Central memory CD8-positive, alpha-beta T cell (primary cell): Measurements from ENCODE around the gene FNBP1L.
"Not testable (repeated sequence)": the region's sequence is repeated elsewhere in the genome, so short reads cannot be mapped to it uniquely, and the experiment has no call there.

ENCODE experiments used
- ATAC-seq: fragments of 150-1000 bp; cut with Tn5 transposase; replicated peaks from 2 replicates; pipeline ENCODE4 v1.10.0; 2022; ENCODE audit warnings: mild to moderate bottlenecking, moderate FRiP score, moderate number of reproducible peaks; ENCODE audit not compliant: poor library complexity, severe bottlenecking; ENCODE audit errors: extremely low read depth
- DNase-seq, 2 donors: peaks; one replicate each; pipeline ENCODE4 v3.0.0; 2021; ENCODE audit warnings: low spot score in 2 of 2
- H3K27ac Mint-ChIP-seq: one replicate; pipeline ENCODE4 v1.8.0; 2022; ENCODE audit warnings: low read depth, mild to moderate bottlenecking, moderate library complexity, mixed read lengths
- H3K27me3 Mint-ChIP-seq: one replicate; pipeline ENCODE4 v1.8.0; 2022; ENCODE audit warnings: mixed read lengths
- H3K36me3 Mint-ChIP-seq: one replicate; pipeline ENCODE4 v1.8.0; 2022; ENCODE audit warnings: mild to moderate bottlenecking, moderate library complexity, mixed read lengths; ENCODE audit not compliant: insufficient read depth
- H3K4me1 Mint-ChIP-seq: one replicate; pipeline ENCODE4 v1.8.0; 2022; ENCODE audit warnings: mixed read lengths
- H3K4me3 Mint-ChIP-seq: one replicate; pipeline ENCODE4 v1.8.0; 2022; ENCODE audit warnings: mild to moderate bottlenecking, moderate library complexity, mixed read lengths
- H3K9me3 Mint-ChIP-seq: one replicate; pipeline ENCODE4 v1.8.0; 2022; ENCODE audit warnings: mixed read lengths

Gene FNBP1L

GRCh38 chr1:93549811-93550210 lies 101.9 kb downstream of the FNBP1L start:
- H3K36me3 Mint-ChIP-seq = peaks cover under 1% of the 10 kb centered on the region
- H3K4me3 Mint-ChIP-seq = no peak overlapping the region
- no peak for ATAC-seq
- H3K27ac Mint-ChIP-seq = no peak overlapping the region
- DNase-seq = no peak
- H3K27me3 Mint-ChIP-seq = peaks cover 56% of the 10 kb centered on the region
- no peaks in the 10 kb centered on the region for H3K9me3 Mint-ChIP-seq
- H3K4me1 Mint-ChIP-seq = peaks cover under 1% of the 10 kb centered on the region

- no peak for ATAC-seq
- Mint-ChIP-seq H3K27ac (no peak overlapping the region), H3K36me3 (peaks cover 2% of the 10 kb centered on the region), H3K9me3 (no peaks in the 10 kb centered on the region), H3K4me1 (peaks cover 6% of the 10 kb centered on the region), H3K4me3 (no peak overlapping the region), H3K27me3 (peaks cover 70% of the 10 kb centered on the region)
- no peak for DNase-seq
Observed at GRCh38 chr1:93552741-93553455, 105.0 kb downstream of the FNBP1L start.

- H3K9me3 Mint-ChIP-seq, H3K27ac Mint-ChIP-seq, H3K4me3 Mint-ChIP-seq, ATAC-seq, DNase-seq, H3K36me3 Mint-ChIP-seq, H3K4me1 Mint-ChIP-seq: not testable (repeated sequence)
- H3K27me3 Mint-ChIP-seq = peaks cover 81% of the 10 kb centered on the region
Observed at GRCh38 chr1:93553886-93554490, 106.1 kb downstream of the FNBP1L start.

GRCh38 chr1:93554883-93555872 lies 107.3 kb downstream of the FNBP1L start:
- Mint-ChIP-seq H3K9me3 (no peaks in the 10 kb centered on the region), H3K36me3 (peaks cover 2% of the 10 kb centered on the region), H3K27ac (no peak overlapping the region), H3K27me3 (peaks cover 91% of the 10 kb centered on the region), H3K4me1 (peaks cover 6% of the 10 kb centered on the region), H3K4me3 (no peak overlapping the region)
- ATAC-seq = no peak
- no peak for DNase-seq

- H3K4me3 Mint-ChIP-seq = no peak overlapping the region
- peaks cover 2% of the 10 kb centered on the region for H3K36me3 Mint-ChIP-seq
- no peak for DNase-seq
- H3K27me3 Mint-ChIP-seq = peaks cover 81% of the 10 kb centered on the region
- H3K27ac Mint-ChIP-seq = no peak overlapping the region
- peaks cover 6% of the 10 kb centered on the region for H3K4me1 Mint-ChIP-seq
- ATAC-seq = no peak
- no peaks in the 10 kb centered on the region for H3K9me3 Mint-ChIP-seq
Observed at GRCh38 chr1:93556291-93556690, 108.4 kb downstream of the FNBP1L start.

GRCh38 chr1:93559045-93559444 lies 111.1 kb downstream of the FNBP1L start:
- no peak overlapping the region for H3K4me3 Mint-ChIP-seq
- H3K36me3 Mint-ChIP-seq = peaks cover 2% of the 10 kb centered on the region
- ATAC-seq = no peak
- no peak overlapping the region for H3K27ac Mint-ChIP-seq
- no peak for DNase-seq
- H3K4me1 Mint-ChIP-seq = peaks cover 6% of the 10 kb centered on the region
- no peaks in the 10 kb centered on the region for H3K9me3 Mint-ChIP-seq
- H3K27me3 Mint-ChIP-seq = peaks cover 53% of the 10 kb centered on the region

GRCh38 chr1:93559695-93560094 lies 111.8 kb downstream of the FNBP1L start:
- no peaks in the 10 kb centered on the region for H3K9me3 Mint-ChIP-seq
- DNase-seq (no peak), ATAC-seq (no peak)
- H3K4me3 Mint-ChIP-seq = no peak overlapping the region
- peaks cover 47% of the 10 kb centered on the region for H3K27me3 Mint-ChIP-seq
- H3K4me1 Mint-ChIP-seq = peaks cover 6% of the 10 kb centered on the region
- peaks cover 2% of the 10 kb centered on the region for H3K36me3 Mint-ChIP-seq
- no peak overlapping the region for H3K27ac Mint-ChIP-seq

- H3K36me3 Mint-ChIP-seq = peaks cover 2% of the 10 kb centered on the region
- no peaks in the 10 kb centered on the region for H3K9me3 Mint-ChIP-seq
- no peak overlapping the region for H3K27ac Mint-ChIP-seq
- H3K4me1 Mint-ChIP-seq = no peaks in the 10 kb centered on the region
- DNase-seq = no peak
- no peaks in the 10 kb centered on the region for H3K27me3 Mint-ChIP-seq
- no peak for ATAC-seq
- no peak overlapping the region for H3K4me3 Mint-ChIP-seq
Observed at GRCh38 chr1:93565496-93566206, 117.7 kb downstream of the FNBP1L start.

GRCh38 chr1:93566227-93566626 lies 118.3 kb downstream of the FNBP1L start:
- H3K27me3 Mint-ChIP-seq = no peaks in the 10 kb centered on the region
- no peaks in the 10 kb centered on the region for H3K4me1 Mint-ChIP-seq
- no peak overlapping the region for H3K27ac Mint-ChIP-seq
- no peak for DNase-seq
- no peaks in the 10 kb centered on the region for H3K9me3 Mint-ChIP-seq
- ATAC-seq = no peak
- H3K36me3 Mint-ChIP-seq = peaks cover 2% of the 10 kb centered on the region
- no peak overlapping the region for H3K4me3 Mint-ChIP-seq

GRCh38 chr1:93567255-93567918 lies 119.5 kb downstream of the FNBP1L start:
- no peak for ATAC-seq
- no peaks in the 10 kb centered on the region for H3K27me3 Mint-ChIP-seq
- H3K36me3 Mint-ChIP-seq = peaks cover 2% of the 10 kb centered on the region
- H3K4me3 Mint-ChIP-seq = no peak overlapping the region
- H3K4me1 Mint-ChIP-seq = no peaks in the 10 kb centered on the region
- H3K27ac Mint-ChIP-seq = no peak overlapping the region
- DNase-seq = no peak
- no peaks in the 10 kb centered on the region for H3K9me3 Mint-ChIP-seq

GRCh38 chr1:93569489-93569888 lies 121.6 kb downstream of the FNBP1L start:
- H3K27me3 Mint-ChIP-seq = no peaks in the 10 kb centered on the region
- H3K27ac Mint-ChIP-seq = no peak overlapping the region

More at GRCh38 chr1:93569489-93569888, 121.6 kb downstream of the FNBP1L start:
- Mint-ChIP-seq H3K9me3 (no peaks in the 10 kb centered on the region), H3K4me3 (no peak overlapping the region), H3K36me3 (peaks cover 2% of the 10 kb centered on the region), H3K4me1 (no peaks in the 10 kb centered on the region)
- DNase-seq (no peak), ATAC-seq (no peak)
